DMS 273 (cell line): ENCODE results near the gene GNLY.

Source experiments
- DNase-seq: peaks from one replicate; lab custom pipeline; 2025; ENCODE audit not compliant: unreplicated experiment; lab: John Stamatoyannopoulos, UW

GNLY gene

DNA sequence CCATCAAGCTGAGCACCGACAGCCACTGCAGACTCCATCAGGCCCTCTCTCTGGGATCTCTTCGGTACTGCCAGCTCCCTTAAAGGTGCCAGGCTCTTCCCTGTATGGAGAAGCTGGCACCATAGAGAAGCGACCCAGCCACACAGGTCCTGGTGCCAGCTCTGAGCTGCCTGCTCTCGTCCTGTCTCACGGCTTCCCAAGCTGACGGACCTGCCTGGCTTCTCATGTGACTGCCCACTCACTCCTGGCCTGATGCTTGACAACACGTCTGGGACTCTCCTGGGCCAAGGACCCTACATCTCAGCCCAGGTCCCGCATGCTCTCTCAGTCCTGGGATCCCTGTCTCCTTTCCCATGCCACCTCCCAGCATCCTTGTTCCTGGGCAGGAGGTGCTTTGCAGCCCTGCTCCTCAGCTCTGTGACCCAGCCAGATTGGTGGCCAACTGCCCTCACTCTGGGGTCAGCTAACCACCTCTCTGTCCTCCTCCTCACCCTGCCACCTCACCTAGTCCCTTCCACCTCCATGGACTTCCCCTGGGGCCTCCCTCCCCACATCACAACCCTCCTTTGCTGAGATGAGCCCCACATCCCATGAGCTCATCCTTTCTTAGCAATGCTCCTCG lies 47.2 kb downstream of the GNLY start:
- no peak for DNase-seq

DNA sequence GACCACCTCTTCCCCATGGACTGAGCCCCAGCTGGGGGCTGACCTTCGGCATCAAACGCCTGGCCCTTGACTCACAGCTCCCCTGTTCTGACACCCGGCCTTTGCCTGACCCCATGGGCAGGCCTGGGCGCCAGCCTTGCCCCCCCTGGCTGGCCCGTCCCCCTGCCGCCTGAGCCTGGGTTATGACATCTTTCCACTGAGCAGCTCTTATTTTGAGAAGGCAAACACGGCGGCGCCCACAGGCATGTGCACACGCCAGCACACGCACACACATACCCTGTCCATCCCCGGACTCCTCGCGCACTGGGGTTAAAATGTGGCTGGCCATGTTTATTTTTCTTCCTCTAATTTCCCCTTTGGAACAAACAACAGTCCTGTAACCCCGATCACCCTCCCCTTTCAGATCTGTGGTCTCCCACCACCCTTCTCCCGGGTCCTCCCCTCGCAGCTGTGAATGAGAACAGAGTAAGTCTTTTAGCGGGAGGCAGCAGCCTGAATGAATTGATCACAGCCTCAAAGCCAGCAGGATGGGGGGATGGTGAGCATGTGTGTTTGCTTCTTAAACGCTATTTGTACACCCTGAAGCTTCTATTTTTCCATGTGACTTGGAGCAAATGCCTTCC lies 47.8 kb downstream of the GNLY start:
- DNase-seq: peak; percentile 88

DNA sequence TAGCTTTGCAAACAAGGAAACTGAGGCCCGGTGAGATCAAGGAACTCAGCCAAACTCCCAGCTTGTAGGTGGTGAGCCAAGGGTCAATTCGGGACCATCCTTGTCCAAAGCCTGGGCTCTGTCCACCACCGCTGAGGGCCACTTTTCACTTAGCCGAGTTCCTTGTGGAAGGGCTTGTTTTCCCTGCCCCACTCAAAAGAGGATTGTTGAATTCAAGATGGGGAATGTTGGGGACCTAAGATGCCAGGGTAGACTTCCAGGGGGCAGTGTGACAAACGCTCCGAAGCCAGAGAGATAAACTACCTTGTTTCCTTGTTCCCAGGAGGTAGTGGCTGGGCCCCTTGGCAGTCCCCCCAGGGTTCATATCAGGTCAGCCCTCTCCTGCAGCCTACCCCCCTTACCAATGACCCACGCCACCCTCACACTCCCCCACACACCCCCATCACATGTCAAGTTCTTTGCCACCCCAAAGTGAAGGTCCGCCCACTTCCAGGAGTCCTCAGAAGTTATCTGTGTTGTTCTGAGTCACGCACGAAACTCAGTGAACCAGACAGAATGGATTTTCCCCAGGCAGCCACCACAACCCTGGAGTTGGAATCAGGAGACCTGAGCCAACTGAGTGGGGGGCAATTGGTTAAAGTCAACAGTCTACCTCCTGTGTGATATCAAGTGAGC lies 49.3 kb downstream of the GNLY start:
- DNase-seq: no peak

DNA sequence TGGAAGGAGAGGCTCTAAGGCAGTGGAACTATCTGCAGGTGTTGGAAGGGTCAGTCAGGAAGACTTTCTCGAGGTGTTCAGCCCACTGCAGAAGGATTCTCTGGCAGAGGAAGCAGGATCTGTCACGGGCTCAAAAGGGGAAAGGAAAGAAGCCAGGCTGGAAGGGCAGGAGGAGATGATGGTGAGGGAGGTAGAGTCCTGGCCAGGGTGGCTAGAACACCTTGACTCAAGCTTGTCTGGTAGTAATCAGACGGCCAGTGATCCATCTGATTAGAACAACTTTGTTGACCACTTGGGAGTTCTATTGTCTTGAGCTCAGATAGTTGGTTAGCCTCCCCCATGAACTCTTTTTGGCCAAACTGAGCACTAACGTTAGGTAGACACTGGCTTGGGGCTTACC lies 49.9 kb downstream of the GNLY start:
- no peak for DNase-seq

DNA sequence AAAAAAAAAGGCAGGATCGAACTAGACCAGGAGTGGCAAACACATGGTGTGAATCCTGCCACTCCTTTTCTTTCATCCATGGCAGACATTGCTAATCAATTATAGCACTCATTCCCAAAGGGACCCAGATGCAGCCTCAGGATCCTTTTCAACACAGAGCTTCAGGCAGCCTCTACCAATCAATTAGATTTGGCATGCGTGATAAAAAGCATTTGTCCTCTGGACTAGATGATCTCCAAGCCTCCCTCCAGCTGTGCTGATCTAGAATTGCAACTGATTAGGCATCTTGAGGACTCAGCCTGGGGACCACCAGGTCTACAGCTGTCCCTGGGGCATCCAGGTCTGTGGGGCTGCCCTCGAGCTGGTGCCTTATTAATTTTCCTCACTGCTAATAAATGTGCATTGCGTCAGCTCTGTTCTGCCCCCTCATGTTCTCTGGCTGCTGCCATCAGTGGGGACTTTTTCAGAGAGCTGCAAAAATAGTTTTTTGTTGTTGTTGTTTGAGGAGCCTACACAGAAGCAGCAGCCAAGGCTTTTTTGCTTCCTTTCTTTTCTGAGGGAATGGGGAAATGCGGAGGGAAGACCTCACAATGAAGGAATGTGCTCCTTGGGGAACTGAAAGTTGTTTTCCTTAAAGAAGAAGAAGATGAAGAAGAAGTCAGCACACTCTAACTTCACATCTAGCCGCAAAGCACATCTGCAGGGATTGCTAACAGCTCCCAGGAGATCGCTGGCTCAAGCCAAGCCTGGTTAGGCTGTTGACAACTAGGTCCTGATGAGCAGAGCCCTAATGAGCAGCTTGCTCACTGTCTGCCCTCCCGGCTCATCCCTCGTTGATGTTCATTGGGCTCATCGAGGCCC lies 50.8 kb downstream of the GNLY start:
- peak; percentile 77 for DNase-seq

DNA sequence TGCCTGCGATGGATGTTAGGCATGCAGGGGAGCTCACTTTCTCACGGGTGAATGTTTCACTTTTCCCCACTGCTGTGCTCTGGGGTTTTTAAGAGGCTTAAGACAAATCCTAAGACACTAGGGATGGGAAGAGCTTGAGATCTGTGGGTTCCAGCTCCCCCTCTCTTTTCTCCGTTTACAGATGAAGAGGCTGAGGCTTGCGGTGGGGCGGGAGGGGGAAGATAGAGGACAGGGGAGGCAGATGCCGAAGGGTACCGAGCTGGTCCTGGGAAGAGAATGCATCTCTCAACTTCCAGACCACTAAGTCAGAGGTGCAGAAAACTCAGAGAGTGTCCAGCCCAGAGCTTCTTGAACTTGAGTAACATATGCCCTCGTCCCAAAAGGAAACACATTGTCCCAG lies 51.5 kb downstream of the GNLY start:
- no peak for DNase-seq

DNA sequence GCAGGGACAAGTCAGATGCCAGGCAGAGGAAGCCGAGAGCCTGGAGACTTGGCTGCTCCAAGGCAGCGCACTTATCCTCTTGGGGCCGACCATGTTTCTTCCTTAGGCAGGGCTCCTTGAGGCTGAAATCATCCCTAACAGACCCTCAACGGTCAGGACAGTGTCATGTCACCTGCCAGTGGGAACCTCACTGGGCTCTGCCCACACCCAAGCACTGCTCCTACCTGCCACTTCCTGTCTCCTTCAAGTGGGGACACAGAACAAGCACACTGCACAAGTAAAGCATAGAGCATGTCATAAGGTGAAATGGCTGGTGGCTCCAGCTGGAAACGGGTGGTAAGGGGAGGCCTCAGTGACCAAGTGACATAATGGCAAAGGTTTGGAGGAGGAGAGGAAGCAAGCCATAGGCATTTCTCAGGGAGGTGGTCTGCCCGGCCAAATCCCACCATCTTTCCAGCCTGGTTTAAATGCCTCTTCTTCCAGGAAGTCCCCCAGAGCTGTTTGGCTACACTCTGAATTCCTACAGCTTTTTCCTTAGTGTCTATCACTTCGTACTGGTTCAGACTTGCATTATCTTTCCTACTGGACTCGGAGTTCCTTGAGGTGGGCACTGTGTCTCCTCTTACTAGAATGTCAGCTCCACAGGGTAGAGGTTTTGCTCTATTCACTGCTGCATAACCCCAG lies 52.3 kb downstream of the GNLY start:
- DNase-seq: no peak

DNA sequence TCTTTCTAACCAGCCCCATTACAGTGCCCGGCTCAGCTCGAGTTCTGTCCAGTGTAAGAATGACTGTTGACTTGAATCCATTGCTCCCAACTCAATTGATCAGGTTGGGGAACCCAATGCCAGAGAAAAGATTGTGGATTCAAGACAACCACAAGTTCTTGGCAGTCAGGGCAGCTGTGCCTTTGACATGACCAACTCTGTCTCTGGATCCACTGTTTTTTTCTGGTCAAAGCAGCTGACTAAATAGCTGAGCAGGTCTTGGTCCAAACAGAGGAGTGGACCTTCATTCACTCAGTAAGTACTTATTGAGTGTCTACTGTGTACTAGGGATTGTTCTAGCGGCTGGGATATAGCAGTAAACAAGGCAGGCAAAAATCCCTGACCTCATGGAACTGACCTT lies 53.3 kb downstream of the GNLY start:
- DNase-seq: no peak

DNA sequence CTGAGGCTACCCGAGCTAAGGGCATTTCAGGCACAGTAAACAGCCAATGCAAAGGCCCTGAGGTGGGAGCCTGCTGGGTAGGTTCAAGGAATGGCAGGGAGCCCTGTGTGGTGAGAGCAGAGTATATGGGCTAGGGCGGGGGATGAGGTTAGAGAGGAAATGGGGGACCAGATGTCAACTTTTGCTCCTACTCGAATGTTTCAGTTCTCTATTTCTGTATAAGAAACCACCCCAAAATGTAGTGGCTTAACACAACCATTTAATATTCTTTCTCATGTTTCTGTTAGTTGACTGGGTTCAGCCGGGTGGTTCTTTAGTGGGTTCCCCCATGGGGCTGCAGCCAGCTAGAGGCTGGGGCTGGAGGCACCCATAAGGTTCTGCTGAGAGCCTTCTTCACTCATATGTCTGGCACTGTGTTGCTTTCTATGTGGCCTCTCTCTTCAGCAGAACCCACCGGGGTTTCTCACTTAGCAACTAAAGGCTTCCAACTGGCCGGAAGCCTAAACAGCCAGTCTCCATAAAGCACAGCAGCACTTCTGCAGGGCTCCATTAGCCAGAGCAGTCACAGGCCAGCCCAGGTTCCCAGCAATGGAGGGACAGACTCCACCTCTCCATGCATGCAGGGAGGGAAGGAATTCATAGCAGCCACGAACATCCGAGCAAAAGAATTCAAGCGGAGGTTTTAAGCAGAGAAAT lies 54.0 kb downstream of the GNLY start:
- DNase-seq: no peak
